Measurements from ENCODE around the gene MESD.

MESD gene

GRCh38 chr15:80932513-80932815 is 57.2 kb downstream of the MESD start:
- no peak for DNase-seq

- DNase-seq: no peak
These were observed 57.7 kb downstream of the MESD start for GRCh38 chr15:80931721-80932512.

DNA sequence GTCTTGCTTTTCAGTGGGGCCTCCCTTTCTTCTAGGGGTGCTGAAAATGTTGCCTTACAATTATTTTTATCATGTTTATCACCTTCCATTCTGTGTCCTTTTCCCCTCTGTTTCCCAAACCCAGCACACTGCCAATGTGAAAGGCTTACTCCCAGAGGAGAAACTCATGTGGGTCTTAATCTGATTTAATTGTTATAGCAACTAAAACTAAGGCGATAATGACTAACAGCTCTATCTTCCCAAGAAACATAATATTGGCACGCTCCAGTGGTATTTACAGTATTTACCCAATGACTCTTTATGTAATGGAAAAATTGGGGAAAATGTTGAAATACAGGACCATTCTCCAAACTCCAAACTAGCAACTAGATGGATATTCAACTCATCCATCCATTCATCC is 58.4 kb downstream of the MESD start:
- DNase-seq: no peak

DNA sequence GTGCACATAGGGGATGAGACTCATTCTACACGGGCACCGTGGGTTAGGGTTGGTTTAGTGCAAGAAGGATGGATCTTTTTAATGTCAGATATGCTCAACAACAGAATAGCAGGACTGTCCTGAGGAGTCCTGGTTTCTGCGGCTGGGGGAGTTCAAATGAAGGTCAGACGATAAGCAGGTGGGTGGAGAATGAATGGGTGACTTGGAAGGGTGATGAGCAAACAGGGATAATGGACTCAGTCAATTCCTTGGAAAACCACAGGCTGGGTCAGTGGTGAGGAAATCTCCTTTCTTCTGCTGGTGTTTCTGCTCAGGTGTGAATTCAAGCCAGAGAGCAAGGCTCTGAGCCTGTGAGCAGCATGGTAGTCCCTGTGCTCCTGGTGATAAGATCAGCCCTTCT is 59.9 kb downstream of the MESD start:
- DNase-seq: no peak

GRCh38 chr15:80929225-80929624 is 60.4 kb downstream of the MESD start:
- no peak for DNase-seq

DNA sequence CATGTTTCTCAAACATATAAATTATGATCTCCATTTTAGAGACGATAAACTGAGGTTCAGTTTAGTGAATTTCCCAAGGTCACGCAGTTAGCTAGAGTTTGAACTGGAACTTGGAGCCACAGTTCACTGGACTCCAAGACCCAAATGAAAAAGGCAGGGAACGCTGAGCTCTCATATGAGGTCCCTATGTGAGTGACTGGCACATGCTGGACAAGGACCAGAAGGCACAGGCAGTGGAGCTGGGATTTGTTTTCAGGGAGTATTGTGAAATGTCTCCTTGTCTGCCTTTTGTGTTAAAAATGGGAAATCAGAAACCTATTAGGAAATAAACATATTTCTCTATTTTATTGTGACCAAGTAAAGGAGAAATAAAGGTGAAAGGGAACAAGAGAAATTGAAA is 63.5 kb downstream of the MESD start:
- no peak for DNase-seq

- DNase-seq: no peak
These were observed 64.0 kb downstream of the MESD start for GRCh38 chr15:80925597-80926059.

GRCh38 chr15:80924278-80924677 is 65.3 kb downstream of the MESD start:
- no peak for DNase-seq

DNA sequence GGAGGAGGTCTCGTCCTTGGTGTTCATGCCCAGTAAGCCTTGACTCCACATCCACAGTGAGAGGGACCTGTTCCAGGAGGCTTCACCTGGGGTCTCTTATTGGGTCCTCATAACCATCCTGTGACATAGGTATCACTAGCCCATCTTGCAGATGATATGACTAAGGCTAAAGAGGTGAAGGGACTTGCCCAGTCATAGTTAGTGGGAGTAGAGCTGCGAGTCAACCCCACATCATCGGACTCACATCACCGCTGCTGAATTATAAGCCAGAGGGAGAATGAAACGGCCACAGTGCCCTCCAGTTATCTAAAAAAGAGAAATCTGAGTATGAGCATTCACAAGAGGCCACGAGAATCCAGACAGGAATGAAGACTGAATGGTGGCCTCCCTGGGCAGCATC is 66.0 kb downstream of the MESD start:
- DNase-seq: no peak

DNA sequence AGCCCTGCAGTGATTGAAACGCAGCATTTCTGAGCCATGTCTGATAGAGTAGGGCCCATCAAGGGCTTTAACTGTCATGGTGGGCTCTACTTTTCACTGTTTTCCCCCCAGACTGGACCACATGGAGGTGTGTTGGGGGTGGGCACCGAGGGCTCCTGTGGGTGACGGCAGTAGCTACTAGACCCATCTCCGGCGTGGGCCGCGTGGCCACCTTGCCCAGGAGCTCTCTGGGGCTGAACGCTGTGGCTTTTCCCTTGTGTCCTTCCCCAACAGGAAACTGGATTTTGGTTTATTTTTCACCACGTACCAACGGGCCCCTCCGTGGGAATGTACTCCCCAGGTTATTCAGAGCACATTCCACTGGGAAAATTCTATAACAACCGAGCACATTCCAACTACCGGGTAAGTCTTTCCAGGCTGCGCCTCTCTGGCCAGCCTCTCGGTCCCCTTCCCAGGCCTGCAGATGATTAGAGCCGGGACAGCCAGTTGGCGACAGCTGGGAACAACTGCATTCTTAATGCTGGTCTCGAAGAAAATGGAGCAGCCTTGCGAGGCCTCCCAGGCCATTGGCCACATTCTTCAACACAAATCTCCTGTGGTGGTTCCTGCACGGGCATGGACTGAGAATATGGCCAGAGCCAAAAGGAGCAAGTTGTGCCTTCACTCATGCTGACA is 67.7 kb downstream of the MESD start:
- DNase-seq: no peak

- no peak for DNase-seq
These were observed 69.3 kb downstream of the MESD start for GRCh38 chr15:80920271-80920699.

DNA sequence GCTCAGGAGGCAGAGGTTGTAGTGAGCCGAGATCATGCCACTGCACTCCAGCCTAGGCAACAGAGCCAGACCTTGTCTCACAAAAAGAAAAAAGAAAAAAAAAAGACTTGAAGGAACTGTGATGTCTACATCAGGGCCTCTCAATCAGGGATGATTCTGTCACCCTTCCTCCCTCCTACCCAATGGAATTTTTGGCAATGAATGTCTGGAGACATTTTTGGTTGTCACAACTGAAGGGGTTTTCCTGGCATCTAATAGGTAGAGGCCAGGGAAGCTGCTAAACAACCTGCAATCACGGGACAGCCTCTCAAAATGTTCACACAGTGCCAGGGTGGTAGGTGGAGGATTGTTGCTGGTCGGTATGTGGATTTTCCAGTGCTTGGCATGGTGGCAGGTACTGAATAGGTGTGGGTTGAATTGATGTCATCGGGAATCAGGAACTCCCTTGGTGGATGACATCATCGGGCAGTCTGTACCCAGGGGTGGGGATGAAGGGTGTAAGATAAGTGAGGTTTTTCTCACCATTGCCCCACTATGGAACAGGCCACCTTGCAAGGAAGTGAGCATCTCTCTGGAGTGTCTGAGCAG is 71.3 kb downstream of the MESD start:
- DNase-seq: no peak

GRCh38 chr15:80916056-80916455 is 73.6 kb downstream of the MESD start:
- no peak for DNase-seq

GRCh38 chr15:80915472-80915871 is 74.1 kb downstream of the MESD start:
- no peak for DNase-seq

GRCh38 chr15:80913541-80913940 is 76.1 kb downstream of the MESD start:
- DNase-seq: no peak

GRCh38 chr15:80912673-80913072 is 76.9 kb downstream of the MESD start:
- DNase-seq: no peak

DNA sequence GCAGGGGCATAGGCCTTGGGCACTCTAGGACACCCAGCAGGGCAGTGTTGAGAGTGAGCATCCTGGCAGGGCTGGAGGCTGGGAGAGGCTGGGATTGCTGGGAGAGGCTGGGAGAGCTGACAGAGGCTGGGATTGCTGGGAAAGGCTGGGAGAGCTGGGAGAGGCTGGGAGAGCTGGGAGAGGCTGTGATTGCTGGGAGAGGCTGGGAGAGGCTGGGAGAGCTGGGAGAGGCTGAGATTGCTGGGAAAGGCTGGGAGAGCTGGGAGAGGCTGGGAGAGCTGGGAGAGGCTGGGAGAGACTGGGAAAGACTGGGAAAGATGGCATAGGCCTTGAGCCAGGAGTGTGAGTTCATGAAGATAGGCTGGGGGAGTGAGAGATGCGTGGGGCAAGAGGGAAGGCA is 77.8 kb downstream of the MESD start:
- DNase-seq: no peak

DNA sequence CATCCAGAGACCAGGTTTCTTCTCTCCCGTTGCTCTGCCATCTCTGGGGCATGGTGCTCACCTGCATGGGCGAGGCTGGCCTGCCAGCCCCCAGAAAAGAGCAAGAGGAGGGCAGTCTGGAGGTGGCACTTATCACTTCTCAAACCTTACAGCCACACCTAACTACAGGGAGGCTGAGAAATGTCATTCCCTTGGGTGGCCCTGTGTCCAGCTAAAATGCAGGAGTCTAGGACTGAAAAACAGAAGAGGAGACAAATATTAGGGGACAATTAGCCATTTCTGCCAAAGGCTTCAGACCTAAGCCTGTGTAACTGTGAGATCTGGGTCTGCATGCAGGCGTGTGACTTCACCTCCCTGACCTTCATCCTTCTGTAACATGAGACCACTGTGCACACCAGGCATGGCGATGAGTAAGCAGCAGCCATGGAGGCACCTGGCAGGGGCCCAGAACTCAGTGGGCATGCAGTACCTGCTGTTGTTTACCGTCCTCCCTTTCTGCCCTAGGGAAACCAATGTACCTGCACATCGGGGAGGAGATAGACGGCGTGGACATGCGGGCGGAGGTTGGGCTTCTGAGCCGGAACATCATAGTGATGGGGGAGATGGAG is 83.4 kb downstream of the MESD start:
- no peak for DNase-seq

GRCh38 chr15:80904998-80905397 is 84.6 kb downstream of the MESD start:
- no peak for DNase-seq

DNA sequence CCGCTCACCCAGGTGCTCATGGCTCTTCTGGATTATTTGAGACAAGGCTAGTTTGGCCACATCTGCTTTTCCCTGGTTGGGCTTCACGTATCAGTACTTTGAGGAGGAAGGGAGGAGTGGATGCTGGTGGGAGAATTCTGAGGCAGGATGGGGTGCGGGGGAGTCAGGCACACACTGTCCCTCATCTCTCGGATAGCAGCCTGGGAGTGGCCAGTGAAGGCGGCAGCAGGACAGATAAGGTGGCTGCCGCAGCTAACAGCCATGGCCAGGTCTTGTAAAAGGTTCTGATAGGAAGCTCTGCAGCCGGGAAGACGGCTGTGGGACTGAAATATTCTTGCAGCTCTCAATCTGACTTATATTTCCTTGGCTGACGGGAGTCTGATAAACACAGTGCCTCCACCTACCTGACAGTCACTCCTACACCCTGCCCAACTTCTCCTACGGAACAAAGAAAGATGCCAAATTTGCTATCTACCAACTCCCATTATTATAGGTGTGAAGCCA is 87.3 kb downstream of the MESD start:
- no peak for DNase-seq

DNA sequence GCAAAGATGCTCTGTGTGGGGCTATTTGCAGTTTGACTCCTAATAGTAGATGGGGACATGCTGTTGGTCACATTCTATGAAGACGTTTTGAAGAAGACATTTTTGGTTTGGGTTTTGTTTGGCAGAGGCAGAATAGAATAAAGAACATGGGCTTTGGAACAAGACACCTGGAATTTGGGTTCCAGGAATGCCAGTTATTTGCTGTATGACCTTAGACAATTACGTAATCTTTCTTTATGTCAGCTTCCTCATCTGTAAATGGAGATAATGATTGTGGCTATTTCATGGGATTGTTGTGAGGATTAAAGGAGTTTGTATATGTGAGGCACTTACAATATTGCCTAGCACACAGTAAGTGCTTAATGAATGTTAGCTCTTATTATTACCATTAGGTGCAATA is 91.6 kb downstream of the MESD start:
- DNase-seq: no peak

Measured in activated CD4-positive, CD25-positive, alpha-beta regulatory T cell (primary cell).